A673 (cell line): ENCODE measurements around the gene BTBD9. TPM values are rescaled to one million over a fixed set of nuclear protein-coding genes. Genes with fewer than 3 reads are reported as not detected.

ENCODE experiments used
- BruUV-seq: library from RNA; stranded (reverse); fragments of 400-500 nt; replicated peaks from 2 replicates; lab custom pipeline; 2021; lab: Mats Ljungman, UMichigan
- CTCF ChIA-PET: fragments of 300-600 bp; sonication (Branson Sonifier 250); formaldehyde crosslinking; loops from one replicate; lab custom pipeline; 2022; ENCODE audit warnings: antibody characterized with exemption; lab: Charles Lee
- POLR2A ChIA-PET: fragments of 300-600 bp; sonication (Branson Sonifier 250); formaldehyde crosslinking; loops from one replicate; lab custom pipeline; 2022; ENCODE audit warnings: antibody characterized with exemption; ENCODE audit not compliant: low non-redundant PET; lab: Charles Lee
- DNase-seq: peaks from one replicate; pipeline ENCODE4 v3.0.0-alpha.2; 2015; ENCODE audit warnings: low spot score
- H3K27ac ChIP-seq: fragments of 200-600 bp; sonication (generic); 2 replicates; pipeline ENCODE4 v1.5.1; 2016; ENCODE audit warnings: mixed run types, low read depth, mild to moderate bottlenecking, mixed read lengths, antibody characterized with exemption, low read length; ENCODE audit not compliant: poor library complexity, severe bottlenecking
- H3K27me3 ChIP-seq: fragments of 200-600 bp; sonication (generic); replicated peaks from 2 replicates; pipeline ENCODE4 v1.6.1; 2017; ENCODE audit warnings: mixed run types, low read depth, mild to moderate bottlenecking, mixed read lengths, antibody characterized with exemption, low read length; ENCODE audit not compliant: insufficient read depth, poor library complexity
- H3K36me3 ChIP-seq: fragments of 200-600 bp; sonication (generic); 2 replicates; pipeline ENCODE4 v1.6.1; 2016; ENCODE audit warnings: mixed run types, mild to moderate bottlenecking, mixed read lengths, antibody characterized with exemption, low read length; ENCODE audit not compliant: insufficient read depth, poor library complexity, severe bottlenecking
- H3K4me1 ChIP-seq: fragments of 200-600 bp; sonication (generic); 2 replicates; pipeline ENCODE4 v1.6.1; 2017; ENCODE audit warnings: mixed run types, mild to moderate bottlenecking, mixed read lengths, antibody characterized with exemption, low read length; ENCODE audit not compliant: insufficient read depth, poor library complexity, severe bottlenecking
- H3K4me3 ChIP-seq: fragments of 200-600 bp; sonication (generic); 2 replicates; pipeline ENCODE4 v1.5.1; 2016; ENCODE audit warnings: low read depth, mixed run types, mild to moderate bottlenecking, mixed read lengths, low read length; ENCODE audit not compliant: poor library complexity, severe bottlenecking
- H3K9me3 ChIP-seq: fragments of 200-600 bp; sonication (generic); 2 replicates; pipeline ENCODE4 v1.6.1; 2016; ENCODE audit warnings: mixed run types, low read depth, mild to moderate bottlenecking, mixed read lengths, antibody characterized with exemption, low read length; ENCODE audit not compliant: poor library complexity, severe bottlenecking
- CTCF ChIP-seq: fragments of 300-800, 200-600 bp; sonication (generic); conservative IDR thresholded peaks from 2 replicates; pipeline ENCODE4 v1.5.1; 2017; ENCODE audit warnings: low read depth, mild to moderate bottlenecking, antibody characterized with exemption, low read length, moderate library complexity, mixed read lengths
- EZH2 ChIP-seq: fragments of 200-600 bp; sonication (generic); IDR thresholded peaks from 2 replicates; pipeline ENCODE4 v1.6.1; 2017; ENCODE audit warnings: borderline replicate concordance, low read depth, mild to moderate bottlenecking, mixed read lengths, antibody characterized with exemption, low read length; ENCODE audit not compliant: poor library complexity, severe bottlenecking
- intact Hi-C: fragments of 100-400 bp; cut with micrococcal nuclease; formaldehyde crosslinking; loops from one replicate; pipeline ENCODE4 v1.10.0; 2022; ENCODE audit not compliant: unreplicated experiment
- total RNA-seq: library from RNA; stranded (reverse); gene quantifications from 2 replicates; pipeline ENCODE4 v1.2.3, GENCODE V29; 2021

The BTBD9 gene
- total RNA-seq, 1 experiment from 2014 or later = 8.0 TPM

DNA sequence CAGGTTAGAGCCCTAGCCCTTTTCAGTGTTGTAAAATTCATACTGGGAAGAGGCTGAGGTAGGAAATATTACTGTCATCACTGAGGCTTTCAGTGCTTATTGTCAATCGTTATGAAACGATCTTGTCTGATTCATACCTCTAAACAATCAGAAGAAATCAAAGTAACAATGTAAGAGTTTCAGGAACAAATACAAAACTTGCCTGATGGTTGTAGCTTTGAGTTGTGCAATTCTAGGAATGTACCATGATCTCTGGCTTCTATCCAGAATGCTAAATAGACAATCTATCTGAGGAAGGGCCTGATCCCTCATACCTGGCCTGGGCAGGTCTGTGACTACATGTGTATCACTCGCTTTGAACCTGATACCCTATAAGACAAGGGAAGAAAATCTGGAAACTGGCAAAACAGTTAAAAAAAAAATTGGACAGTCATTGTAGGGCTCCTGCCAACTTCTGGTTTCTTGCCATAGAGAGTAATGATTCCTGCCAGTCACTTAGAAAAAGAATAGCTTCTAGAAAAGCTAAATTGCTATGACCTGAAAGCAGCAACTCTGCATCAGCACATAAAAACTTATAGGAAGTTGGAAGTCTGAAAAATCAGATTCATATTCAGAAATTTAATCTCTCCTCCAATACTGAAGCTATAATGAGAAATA is 234.7 kb downstream of the BTBD9 start:
- CTCF ChIA-PET = no interaction called here
- POLR2A ChIA-PET = interaction anchor here (0.6 kb wide), 1 partner anchor 186 kb away, joined by 3 read pairs; no protein-coding TSS in a partner anchor

DNA sequence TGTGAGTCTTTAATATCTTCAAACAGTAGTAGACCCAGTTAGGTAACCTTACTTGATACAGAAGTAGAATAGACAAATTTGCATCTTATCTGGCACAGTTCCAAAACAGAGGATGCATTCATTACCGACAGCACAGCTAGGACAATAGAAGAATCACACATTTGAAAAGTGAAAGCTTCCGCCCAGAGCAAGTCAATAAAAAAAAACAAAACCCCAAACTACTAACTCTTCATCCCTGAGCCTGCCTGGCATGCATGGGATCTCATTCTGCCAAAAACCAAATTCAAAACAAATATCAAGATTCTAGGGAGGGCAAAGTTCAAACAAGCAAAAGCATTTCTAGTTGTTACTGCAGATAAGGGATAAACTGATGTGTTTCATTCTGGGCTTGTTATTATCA is 235.4 kb downstream of the BTBD9 start:
- DNase-seq = peak; percentile 50
- TF ChIP-seq CTCF (no peak), EZH2 (no peak)
- intact Hi-C loops = no loop called here
- Histone ChIP-seq H3K27me3 (no peaks in the 10 kb centered on the region), H3K36me3 (no peaks in the 10 kb centered on the region), H3K9me3 (no peaks in the 10 kb centered on the region), H3K4me3 (no peak overlapping the region), H3K4me1 (peaks cover 3% of the 10 kb centered on the region), H3K27ac (no peak overlapping the region)
- ChIA-PET POLR2A (no interaction called here), CTCF (no interaction called here)
- no TSS peak for BruUV-seq

More for the DNA sequence above, 234.7 kb downstream of the BTBD9 start:
- BruUV-seq = no TSS peak
- Histone ChIP-seq H3K36me3 (no peaks in the 10 kb centered on the region), H3K4me3 (no peak overlapping the region), H3K27ac (no peak overlapping the region), H3K4me1 (peaks cover 3% of the 10 kb centered on the region), H3K9me3 (no peaks in the 10 kb centered on the region), H3K27me3 (no peaks in the 10 kb centered on the region)
- no peak for DNase-seq
- TF ChIP-seq EZH2 = no peak
- no peak for TF ChIP-seq CTCF
- intact Hi-C loops = no loop called here

DNA sequence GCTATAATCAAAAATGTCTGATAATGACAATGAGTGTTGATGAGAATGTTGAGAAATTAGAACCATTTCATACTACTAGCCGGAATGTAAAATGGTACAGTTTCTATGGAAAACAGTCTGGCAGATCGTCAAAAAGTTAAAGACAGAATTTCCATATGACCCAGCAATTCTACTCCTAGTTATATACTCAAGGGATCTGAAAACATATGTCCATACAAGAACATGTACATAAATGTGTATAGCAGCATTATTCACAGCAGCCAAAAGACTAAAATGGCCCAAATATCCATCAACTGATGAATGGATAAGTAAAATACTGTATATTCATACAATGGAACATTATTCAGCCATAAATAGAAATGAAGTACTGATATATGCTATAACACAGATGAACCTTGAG is 236.2 kb downstream of the BTBD9 start:
- POLR2A ChIA-PET = no interaction called here
- CTCF ChIA-PET = no interaction called here
- DNase-seq = no peak
- Histone ChIP-seq H3K4me3 (no peak overlapping the region), H3K27ac (no peak overlapping the region), H3K9me3 (no peaks in the 10 kb centered on the region), H3K4me1 (peaks cover 3% of the 10 kb centered on the region), H3K36me3 (no peaks in the 10 kb centered on the region), H3K27me3 (no peaks in the 10 kb centered on the region)
- BruUV-seq = no TSS peak
- intact Hi-C loops = no loop called here
- no peak for TF ChIP-seq EZH2
- no peak for TF ChIP-seq CTCF
